HK-2 (cell line): ENCODE data around the gene CFAP54.

Source experiments
- DNase-seq: peaks from one replicate; pipeline ENCODE4 v3.0.0-alpha.2; 2018; ENCODE audit not compliant: unreplicated experiment

CFAP54 gene

GRCh38 chr12:96751626-96752025 is 262.2 kb downstream of the CFAP54 start:
- no peak for DNase-seq

GRCh38 chr12:96752211-96752610 is 262.8 kb downstream of the CFAP54 start:
- no peak for DNase-seq

GRCh38 chr12:96766232-96766631 is 276.9 kb downstream of the CFAP54 start:
- no peak for DNase-seq

GRCh38 chr12:96769400-96769799 is 280.0 kb downstream of the CFAP54 start:
- no peak for DNase-seq

- DNase-seq = no peak
These were observed 281.1 kb downstream of the CFAP54 start for GRCh38 chr12:96770219-96771102.

- no peak for DNase-seq
These were observed 283.7 kb downstream of the CFAP54 start for GRCh38 chr12:96773031-96773430.

GRCh38 chr12:96774496-96775256 is 285.3 kb downstream of the CFAP54 start:
- DNase-seq = no peak

- no peak for DNase-seq
These were observed 287.5 kb downstream of the CFAP54 start for GRCh38 chr12:96776908-96777307.

- DNase-seq = no peak
These were observed 291.0 kb downstream of the CFAP54 start for GRCh38 chr12:96780330-96780729.

- no peak for DNase-seq
These were observed 297.4 kb downstream of the CFAP54 start for GRCh38 chr12:96786791-96787190.

GRCh38 chr12:96803969-96804368 is 314.6 kb downstream of the CFAP54 start:
- DNase-seq = no peak

GRCh38 chr12:96806272-96806671 is 316.9 kb downstream of the CFAP54 start:
- no peak for DNase-seq

- DNase-seq = no peak
These were observed 318.4 kb downstream of the CFAP54 start for GRCh38 chr12:96807741-96808140.

GRCh38 chr12:96808587-96808986 is 319.2 kb downstream of the CFAP54 start:
- no peak for DNase-seq

- DNase-seq = no peak
These were observed 320.1 kb downstream of the CFAP54 start for GRCh38 chr12:96809522-96809921.

- DNase-seq = no peak
These were observed 320.7 kb downstream of the CFAP54 start for GRCh38 chr12:96810057-96810456.

GRCh38 chr12:96810477-96810876 is 321.1 kb downstream of the CFAP54 start:
- DNase-seq = no peak

GRCh38 chr12:96811083-96811482 is 321.7 kb downstream of the CFAP54 start:
- DNase-seq = peak; percentile 7

GRCh38 chr12:96812153-96812552 is 322.8 kb downstream of the CFAP54 start:
- DNase-seq = no peak

GRCh38 chr12:96814200-96814599 is 324.8 kb downstream of the CFAP54 start:
- no peak for DNase-seq

GRCh38 chr12:96821592-96821991 is 332.2 kb downstream of the CFAP54 start:
- DNase-seq = no peak

- DNase-seq = no peak
These were observed 333.3 kb downstream of the CFAP54 start for GRCh38 chr12:96822641-96823040.
